SK-N-SH (cell line): ENCODE data around the gene ART1. TPM values are rescaled to one million over a fixed set of nuclear protein-coding genes. Genes with fewer than 3 reads are reported as not detected.

Source experiments
- CTCF ChIA-PET: fragments of 300-600, 350-600 bp; formaldehyde crosslinking; extraction: SDS; loops from one replicate; lab custom pipeline; 2021; lab: Yijun Ruan, JAX
- POLR2A ChIA-PET: fragments of 350-600 bp; sonication (Branson Sonifier 250); formaldehyde crosslinking; extraction: SDS; loops from one replicate; lab custom pipeline; 2020; ENCODE audit warnings: antibody characterized with exemption, inconsistent platforms; lab: Yijun Ruan, JAX
- DNase-seq: peaks from one replicate; pipeline ENCODE4 v3.0.0; 2012
- H2AFZ ChIP-seq: fragments of 200-600 bp; sonication (generic); 2 replicates; pipeline ENCODE4 v1.8.1; 2016; ENCODE audit warnings: antibody characterized with exemption, mild to moderate bottlenecking, low read depth
- H3F3A ChIP-seq: fragments of 200-600 bp; sonication (generic); replicated peaks from 2 replicates; pipeline ENCODE3; 2016; ENCODE audit warnings: antibody characterized with exemption, mild to moderate bottlenecking; ENCODE audit not compliant: insufficient read depth
- H3K27ac ChIP-seq, 2 experiments: fragments of 200-500 bp in 1 of 2; fragments of 200-600 bp in 1 of 2; sonication (Bioruptor generic) in 1 of 2; sonication (generic), shearing (Covaris generic) in 1 of 2; 2 replicates each; pipeline versions ENCODE4 v1.5.1 to v1.6.1; 2014 to 2016; ENCODE audit warnings: low read depth in 2 of 2, inconsistent platforms in 1 of 2, low read length in 1 of 2, mild to moderate bottlenecking in 1 of 2, mixed read lengths in 1 of 2
- H3K27me3 ChIP-seq: fragments of 200-600 bp; sonication (generic), shearing (Covaris generic); 2 replicates; pipeline ENCODE4 v1.6.1; 2016; ENCODE audit warnings: mixed run types; ENCODE audit not compliant: insufficient read depth
- H3K36me3 ChIP-seq, 2 experiments: fragments of 200-500 bp in 1 of 2; fragments of 200-600 bp in 1 of 2; sonication (Bioruptor generic) in 1 of 2; sonication (generic) in 1 of 2; replicated peaks in 1 of 2; 2 replicates each; pipeline versions ENCODE3 to v1.5.1; 2014 to 2016; ENCODE audit warnings: low read length in 1 of 2, mild to moderate bottlenecking in 1 of 2; ENCODE audit not compliant: insufficient read depth in 2 of 2, control insufficient read depth in 1 of 2
- H3K4me1 ChIP-seq, 2 experiments: fragments of 200-500 bp in 1 of 2; fragments of 200-600 bp in 1 of 2; sonication (Bioruptor generic) in 1 of 2; sonication (generic), shearing (Covaris generic) in 1 of 2; 2 replicates each; pipeline versions ENCODE4 v1.5.1 to v1.6.1; 2014 to 2016; ENCODE audit warnings: low read depth in 1 of 2, low read length in 1 of 2, mixed run types in 1 of 2; ENCODE audit not compliant: insufficient read depth in 2 of 2, control insufficient read depth in 1 of 2
- H3K4me2 ChIP-seq: fragments of 200-600 bp; sonication (generic), shearing (Covaris generic); 2 replicates; pipeline ENCODE4 v1.6.1; 2017; ENCODE audit warnings: mixed run types
- H3K4me3 ChIP-seq, 2 experiments: fragments of 200-500 bp in 1 of 2; fragments of 200-600 bp in 1 of 2; sonication (Bioruptor generic) in 1 of 2; sonication (generic), shearing (Covaris generic) in 1 of 2; 2 replicates each; pipeline versions ENCODE4 v1.5.1 to v1.8.1; 2014 to 2016; ENCODE audit warnings: low read depth in 2 of 2, inconsistent platforms in 1 of 2, low read length in 1 of 2, mild to moderate bottlenecking in 1 of 2, mixed read lengths in 1 of 2, moderate library complexity in 1 of 2
- H3K79me2 ChIP-seq: fragments of 200-600 bp; sonication (generic); 2 replicates; pipeline ENCODE4 v1.8.1; 2017; ENCODE audit warnings: mild to moderate bottlenecking; ENCODE audit not compliant: insufficient read depth
- H3K9ac ChIP-seq: fragments of 200-600 bp; sonication (generic); 2 replicates; pipeline ENCODE4 v1.6.1; 2017; ENCODE audit warnings: mixed run types
- H3K9me2 ChIP-seq: fragments of 200-600 bp; sonication (generic); 2 replicates; pipeline ENCODE4 v1.6.1; 2017; ENCODE audit warnings: mixed run types
- H3K9me3 ChIP-seq: fragments of 200-600 bp; sonication (generic); 2 replicates; pipeline ENCODE4 v1.6.1; 2017; ENCODE audit warnings: mixed run types, mild to moderate bottlenecking, moderate library complexity
- H4K20me1 ChIP-seq: fragments of 200-600 bp; sonication (generic); 2 replicates; pipeline ENCODE4 v1.6.1; 2017; ENCODE audit warnings: mild to moderate bottlenecking, mixed run types; ENCODE audit not compliant: insufficient read depth
- EP300 ChIP-seq, 2 experiments: IDR thresholded peaks; 2 replicates each; pipeline versions ENCODE4 v1.4.0 to v1.6.1; 2012; ENCODE audit warnings: borderline replicate concordance in 1 of 2, low read depth in 1 of 2, low read length in 1 of 2
- EZH2phosphoT487 ChIP-seq: fragments of 200-600 bp; sonication (generic); IDR thresholded peaks from 2 replicates; pipeline ENCODE4 v1.6.1; 2017; ENCODE audit warnings: low read depth, mixed run types, mild to moderate bottlenecking, antibody characterized with exemption, moderate library complexity, borderline replicate concordance
- JUND ChIP-seq: IDR thresholded peaks from 2 replicates; pipeline ENCODE4 v1.4.0; 2012
- MEF2A ChIP-seq: IDR thresholded peaks from 2 replicates; pipeline ENCODE4 v1.4.0; 2012; ENCODE audit warnings: low read depth, borderline replicate concordance
- NRF1 ChIP-seq: IDR thresholded peaks from 2 replicates; pipeline ENCODE4 v1.6.1; 2012; ENCODE audit warnings: low read depth, mild to moderate bottlenecking, low read length
- POLR2AphosphoS5 ChIP-seq: IDR thresholded peaks from 2 replicates; pipeline ENCODE4 v1.6.1; 2012; ENCODE audit warnings: low read depth, low read length
- RAD21 ChIP-seq: IDR thresholded peaks from 2 replicates; pipeline ENCODE4 v1.6.1; 2012; ENCODE audit warnings: mild to moderate bottlenecking, low read length
- REST ChIP-seq: IDR thresholded peaks from 2 replicates; pipeline ENCODE4 v1.6.1; 2012; ENCODE audit warnings: mild to moderate bottlenecking, low read depth, low read length, moderate library complexity
- SIN3A ChIP-seq: IDR thresholded peaks from 2 replicates; pipeline ENCODE4 v1.6.1; 2012; ENCODE audit warnings: low read depth, mild to moderate bottlenecking, low read length, moderate library complexity, borderline replicate concordance
- SMC3 ChIP-seq: IDR thresholded peaks from 2 replicates; pipeline ENCODE4 v1.6.1; 2012; ENCODE audit warnings: low read depth, low read length, improper control_type of control experiment
- TCF12 ChIP-seq: IDR thresholded peaks from 2 replicates; pipeline ENCODE4 v1.4.0; 2012
- TEAD4 ChIP-seq: IDR thresholded peaks from 2 replicates; pipeline ENCODE4 v1.4.0; 2012; ENCODE audit warnings: mild to moderate bottlenecking, borderline replicate concordance; ENCODE audit not compliant: insufficient read depth
- USF1 ChIP-seq: IDR thresholded peaks from 2 replicates; pipeline ENCODE4 v1.4.0; 2012; ENCODE audit warnings: low read depth, borderline replicate concordance
- YY1 ChIP-seq: IDR thresholded peaks from 2 replicates; pipeline ENCODE4 v1.4.0; 2012; ENCODE audit warnings: low read depth, mild to moderate bottlenecking
- ZBTB33 ChIP-seq: IDR thresholded peaks from 2 replicates; pipeline ENCODE4 v1.4.0; 2012; ENCODE audit warnings: low read depth, borderline replicate concordance
- WGBS: methylation state at CpG from one replicate; pipeline ENCODE4 v1.1.6; 2017; ENCODE audit warnings: low lambda C conversion rate; 5-methylcytosine and 5-hydroxymethylcytosine counted together
- polyA plus RNA-seq, 3 experiments: library from polyadenylated mRNA; depleted of rRNA; stranded (reverse); fragments of >200 nt; gene quantifications; 2 replicates each; pipeline ENCODE4 v1.2.3, GENCODE V29; 2012
- TF ChIP-seq, protein P1 (sequence below): fragments of 150-350 bp; IDR thresholded peaks from 2 replicates; pipeline ENCODE4 v1.6.1; 2017; ENCODE audit warnings: antibody characterized with exemption, low read length, low read depth, borderline replicate concordance
- TF ChIP-seq, protein P2 (sequence below): fragments of 200-600 bp; sonication (generic); IDR thresholded peaks from 2 replicates; pipeline ENCODE4 v1.6.1; 2017; ENCODE audit warnings: antibody characterized with exemption, mild to moderate bottlenecking, moderate library complexity

The ART1 gene
- polyA plus RNA-seq, 1 of the 3 experiments (the other 2 are of a cell fraction), result not detected

GRCh38 chr11:3707176-3707575 lies 62.2 kb downstream of the ART1 start:
- Histone ChIP-seq H3K4me1 (0 out of 4 replicates have a peak, but pooled peaks cover 0 to 3% of the 10 kb centered on the region in 2 experiments), H3K9me3 (no peaks in the 10 kb centered on the region), H3K36me3 (peaks cover 58 to 83% of the 10 kb centered on the region in 2 experiments), H3K9ac (no peak overlapping the region), H3F3A (peaks cover 18% of the 10 kb centered on the region), H3K79me2 (no peaks in the 10 kb centered on the region; the same call in 1 of the 2 replicates), H3K4me3 (no peak overlapping the region), H3K9me2 (no peaks in the 10 kb centered on the region), H4K20me1 (no peaks in the 10 kb centered on the region), H3K27me3 (no peaks in the 10 kb centered on the region), H3K27ac (peak overlapping the region in 1 of 2 experiments; percentile 21; a peak in 2 of 4 replicates), H3K4me2 (no peak overlapping the region), H2AFZ (no peak overlapping the region)
- ChIA-PET CTCF (no interaction called here), POLR2A (no interaction called here)
- no peak for TF ChIP-seq MEF2A
- TF ChIP-seq, protein P1, sequence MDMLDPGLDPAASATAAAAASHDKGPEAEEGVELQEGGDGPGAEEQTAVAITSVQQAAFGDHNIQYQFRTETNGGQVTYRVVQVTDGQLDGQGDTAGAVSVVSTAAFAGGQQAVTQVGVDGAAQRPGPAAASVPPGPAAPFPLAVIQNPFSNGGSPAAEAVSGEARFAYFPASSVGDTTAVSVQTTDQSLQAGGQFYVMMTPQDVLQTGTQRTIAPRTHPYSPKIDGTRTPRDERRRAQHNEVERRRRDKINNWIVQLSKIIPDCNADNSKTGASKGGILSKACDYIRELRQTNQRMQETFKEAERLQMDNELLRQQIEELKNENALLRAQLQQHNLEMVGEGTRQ, result no peak
- TF ChIP-seq JUND, result no peak
- no peak for TF ChIP-seq SMC3
- TF ChIP-seq, protein P2, sequence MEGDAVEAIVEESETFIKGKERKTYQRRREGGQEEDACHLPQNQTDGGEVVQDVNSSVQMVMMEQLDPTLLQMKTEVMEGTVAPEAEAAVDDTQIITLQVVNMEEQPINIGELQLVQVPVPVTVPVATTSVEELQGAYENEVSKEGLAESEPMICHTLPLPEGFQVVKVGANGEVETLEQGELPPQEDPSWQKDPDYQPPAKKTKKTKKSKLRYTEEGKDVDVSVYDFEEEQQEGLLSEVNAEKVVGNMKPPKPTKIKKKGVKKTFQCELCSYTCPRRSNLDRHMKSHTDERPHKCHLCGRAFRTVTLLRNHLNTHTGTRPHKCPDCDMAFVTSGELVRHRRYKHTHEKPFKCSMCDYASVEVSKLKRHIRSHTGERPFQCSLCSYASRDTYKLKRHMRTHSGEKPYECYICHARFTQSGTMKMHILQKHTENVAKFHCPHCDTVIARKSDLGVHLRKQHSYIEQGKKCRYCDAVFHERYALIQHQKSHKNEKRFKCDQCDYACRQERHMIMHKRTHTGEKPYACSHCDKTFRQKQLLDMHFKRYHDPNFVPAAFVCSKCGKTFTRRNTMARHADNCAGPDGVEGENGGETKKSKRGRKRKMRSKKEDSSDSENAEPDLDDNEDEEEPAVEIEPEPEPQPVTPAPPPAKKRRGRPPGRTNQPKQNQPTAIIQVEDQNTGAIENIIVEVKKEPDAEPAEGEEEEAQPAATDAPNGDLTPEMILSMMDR, result no peak
- no peak for TF ChIP-seq RAD21
- TF ChIP-seq TCF12, result no peak
- TF ChIP-seq EZH2phosphoT487, result no peak
- TF ChIP-seq TEAD4, result no peak
- TF ChIP-seq REST, result no peak
- no peak for TF ChIP-seq SIN3A
- WGBS, result 79% methylated on average over 2 of the region's 2 CpGs
- no peak for DNase-seq

- Histone ChIP-seq H4K20me1 (no peaks in the 10 kb centered on the region), H3K9me2 (no peaks in the 10 kb centered on the region), H3F3A (peaks cover 14% of the 10 kb centered on the region), H3K9ac (no peak overlapping the region), H3K4me1 (0 out of 4 replicates have a peak, but pooled peaks cover 0 to 3% of the 10 kb centered on the region in 2 experiments), H3K36me3 (peaks cover 63 to 84% of the 10 kb centered on the region in 2 experiments), H3K9me3 (no peaks in the 10 kb centered on the region), H3K4me2 (no peak overlapping the region), H2AFZ (no peak overlapping the region), H3K79me2 (peaks cover 8% of the 10 kb centered on the region), H3K27me3 (no peaks in the 10 kb centered on the region), H3K4me3 (no peak overlapping the region), H3K27ac (no peak overlapping the region)
- POLR2A ChIA-PET, result no interaction called here
- 92% methylated on average over 1 of the region's 1 CpG for WGBS
- CTCF ChIA-PET, result interaction anchor here (1.0 to 1.4 kb wide), 5 partner anchors 11 to 363 kb away, joined by 3 to 6 read pairs (median 3); partner anchors contain the start of gene STIM1
- DNase-seq, result no peak
- TF ChIP-seq YY1 (no peak), ZBTB33 (no peak), USF1 (no peak), POLR2AphosphoS5 (no peak), EP300 (IDR thresholded peaks at IDR 0.05; ENCODE audit: borderline replicate concordance in 1 of 2, low read depth in 1 of 2, low read length in 1 of 2) (no peak), NRF1 (no peak)
- TF ChIP-seq, protein P1, result no peak
These were observed 65.0 kb downstream of the ART1 start for GRCh38 chr11:3709977-3710376.
